Lower leg skin (tissue), 4 donors: ENCODE data around the gene STAG1. TPM values are rescaled to one million over a fixed set of nuclear protein-coding genes. Genes with fewer than 3 reads are reported as not detected.
"Not testable (repeated sequence)": the region's sequence is repeated elsewhere in the genome, so short reads cannot be mapped to it uniquely, and the experiment has no call there.

Experiments used
- DNase-seq, 2 donors: peaks; one replicate each; pipeline ENCODE4 v3.0.0-alpha.2; 2019; ENCODE audit warnings: low spot score in 2 of 2
- H3K4me3 ChIP-seq: fragments of 200-600 bp; sonication (generic); 2 replicates; pipeline ENCODE4 v1.5.1; 2017; ENCODE audit warnings: mild to moderate bottlenecking, low read depth; ENCODE audit not compliant: poor library complexity, severe bottlenecking
- CTCF ChIP-seq, 3 donors: fragments of 450-650 bp; IDR thresholded peaks; one replicate each; pipeline ENCODE4 v1.5.1; 2016; ENCODE audit warnings: antibody characterized with exemption in 3 of 3, mild to moderate bottlenecking in 3 of 3, moderate library complexity in 2 of 3
- POLR2A ChIP-seq, 2 donors: fragments of 450-650 bp; IDR thresholded peaks; one replicate each; pipeline ENCODE4 v1.6.1; 2016 to 2017; ENCODE audit warnings: antibody characterized with exemption in 2 of 2, mild to moderate bottlenecking in 1 of 2, moderate library complexity in 1 of 2
- WGBS, 2 donors: methylation state at CpG; one replicate each; pipeline ENCODE4 v1.1.5; 2018; 5-methylcytosine and 5-hydroxymethylcytosine counted together
- intact Hi-C: fragments of 100-400 bp; cut with DNase I; formaldehyde crosslinking; loops from one replicate; pipeline ENCODE4 v1.15.0; 2023; ENCODE audit warnings: low total_unique reads
- total RNA-seq, 4 donors: library from RNA; depleted of rRNA; stranded (reverse); fragments of >200 nt; gene quantifications; one replicate each; pipeline ENCODE4 v1.1.0, GENCODE V29; 2016

The STAG1 gene
- total RNA-seq, 4 donors from 2014 or later = 32.1 to 37.7 (median 34.4) TPM

GRCh38 chr3:136385457-136385856 is 366.7 kb downstream of the STAG1 start:
- H3K4me3 ChIP-seq = no peak overlapping the region
- TF ChIP-seq CTCF (IDR thresholded peaks at IDR 0.05) = no peak
- no peak for TF ChIP-seq POLR2A (IDR thresholded peaks at IDR 0.05)
- no peak for DNase-seq
- 80 to 87% methylated on average over 2 of the region's 2 CpGs for WGBS, 2 donors
- intact Hi-C loops = no loop called here

- DNase-seq = no peak
- WGBS, 2 donors = 94 to 97% methylated on average over 2 of the region's 2 CpGs
- intact Hi-C loops = no loop called here
- TF ChIP-seq CTCF (IDR thresholded peaks at IDR 0.05) (no peak), POLR2A (IDR thresholded peaks at IDR 0.05) (no peak)
- no peak overlapping the region for H3K4me3 ChIP-seq
These were observed 371.1 kb downstream of the STAG1 start for GRCh38 chr3:136381051-136381450.

GRCh38 chr3:136380530-136380929 is 371.6 kb downstream of the STAG1 start:
- no peak for DNase-seq
- intact Hi-C loops = no loop called here
- H3K4me3 ChIP-seq = no peak overlapping the region
- no peak for TF ChIP-seq POLR2A (IDR thresholded peaks at IDR 0.05)
- no peak for TF ChIP-seq CTCF (IDR thresholded peaks at IDR 0.05)
- WGBS, 2 donors = 80 to 84% methylated on average over 6 of the region's 6 CpGs

- intact Hi-C loops = no loop called here
- no peak overlapping the region for H3K4me3 ChIP-seq
- TF ChIP-seq CTCF (IDR thresholded peaks at IDR 0.05) = no peak
- TF ChIP-seq POLR2A (IDR thresholded peaks at IDR 0.05) = no peak
- 56 to 68% methylated on average over 1 of the region's 1 CpG for WGBS, 2 donors
- no peak for DNase-seq
These were observed 374.2 kb downstream of the STAG1 start for GRCh38 chr3:136378011-136378410.

GRCh38 chr3:136377508-136377907 is 374.7 kb downstream of the STAG1 start:
- TF ChIP-seq POLR2A (IDR thresholded peaks at IDR 0.05) (no peak), CTCF (IDR thresholded peaks at IDR 0.05) (no peak)
- WGBS, 2 donors = 66 to 74% methylated on average over 2 of the region's 2 CpGs
- DNase-seq = no peak

GRCh38 chr3:136375800-136376199 is 376.4 kb downstream of the STAG1 start:
- intact Hi-C loops = not testable (repeated sequence)
- 87 to 98% methylated on average over 5 of the region's 5 CpGs for WGBS, 2 donors

More at GRCh38 chr3:136377508-136377907, 374.7 kb downstream of the STAG1 start:
- intact Hi-C loops = no loop called here
- no peak overlapping the region for H3K4me3 ChIP-seq

More at GRCh38 chr3:136375800-136376199, 376.4 kb downstream of the STAG1 start:
- H3K4me3 ChIP-seq, DNase-seq: not testable (repeated sequence)
